ENCODE measurements around the gene LZTR1.
"Not testable (repeated sequence)": the region's sequence is repeated elsewhere in the genome, so short reads cannot be mapped to it uniquely, and the experiment has no call there.

The LZTR1 gene

GRCh38 chr22:21033895-21034294 lies 51.8 kb downstream of the LZTR1 start:
- H3K4me3 ChIP-seq (replicated peaks; ENCODE audit: low read depth, low read length): no peak overlapping the region
- TF ChIP-seq CTCF (IDR thresholded peaks at IDR 0.05; ENCODE audit: low read depth, low read length, missing control alignments): no peak
- DNase-seq (ENCODE audit: extremely low read depth, low read depth): no peak

GRCh38 chr22:21034989-21035388 lies 52.9 kb downstream of the LZTR1 start:
- no peak for DNase-seq (ENCODE audit: extremely low read depth, low read depth)
- TF ChIP-seq CTCF (IDR thresholded peaks at IDR 0.05; ENCODE audit: low read depth, low read length, missing control alignments): no peak

GRCh38 chr22:21038405-21038804 lies 56.3 kb downstream of the LZTR1 start:
- DNase-seq (ENCODE audit: extremely low read depth, low read depth): no peak
- no peak for TF ChIP-seq CTCF (IDR thresholded peaks at IDR 0.05; ENCODE audit: low read depth, low read length, missing control alignments)
- no peak overlapping the region for H3K4me3 ChIP-seq (replicated peaks; ENCODE audit: low read depth, low read length)

More at GRCh38 chr22:21034989-21035388, 52.9 kb downstream of the LZTR1 start:
- no peak overlapping the region for H3K4me3 ChIP-seq (replicated peaks; ENCODE audit: low read depth, low read length)

GRCh38 chr22:21039158-21039557 lies 57.1 kb downstream of the LZTR1 start:
- H3K4me3 ChIP-seq (replicated peaks; ENCODE audit: low read depth, low read length); DNase-seq (ENCODE audit: extremely low read depth, low read depth): not testable (repeated sequence)

GRCh38 chr22:21041937-21042336 lies 59.8 kb downstream of the LZTR1 start:
- no peak for TF ChIP-seq CTCF (IDR thresholded peaks at IDR 0.05; ENCODE audit: low read depth, low read length, missing control alignments)
- no peak for DNase-seq (ENCODE audit: extremely low read depth, low read depth)
- no peak overlapping the region for H3K4me3 ChIP-seq (replicated peaks; ENCODE audit: low read depth, low read length)

GRCh38 chr22:21042978-21043859 lies 61.1 kb downstream of the LZTR1 start:
- no peak overlapping the region for H3K4me3 ChIP-seq (replicated peaks; ENCODE audit: low read depth, low read length)
- no peak for TF ChIP-seq CTCF (IDR thresholded peaks at IDR 0.05; ENCODE audit: low read depth, low read length, missing control alignments)
- DNase-seq (ENCODE audit: extremely low read depth, low read depth): no peak

- no peak overlapping the region for H3K4me3 ChIP-seq (replicated peaks; ENCODE audit: low read depth, low read length)
- DNase-seq (ENCODE audit: extremely low read depth, low read depth): no peak
- TF ChIP-seq CTCF (IDR thresholded peaks at IDR 0.05; ENCODE audit: low read depth, low read length, missing control alignments): no peak
These were observed 61.9 kb downstream of the LZTR1 start for GRCh38 chr22:21043860-21044535.
